T-helper 17 cell (primary cell): Measurements from ENCODE around the gene SCAF4. TPM values are rescaled to one million over a fixed set of nuclear protein-coding genes. Genes with fewer than 3 reads are reported as not detected.

Experiments
- ATAC-seq: fragments of 150-1000 bp; cut with Tn5 transposase; 2 replicates; pipeline ENCODE4 v1.10.0; 2021; ENCODE audit warnings: mild to moderate bottlenecking, moderate library complexity
- DNase-seq, 3 donors: peaks; one replicate each; pipeline versions ENCODE4 v3.0.0 to v3.0.0-alpha.2; 2020 to 2021
- H3K9me3 ChIP-seq: one replicate; pipeline ENCODE4 v1.7.0; 2013; ENCODE audit warnings: low read length, mild to moderate bottlenecking; ENCODE audit not compliant: control insufficient read depth, poor library complexity, severe bottlenecking
- H3K27ac Mint-ChIP-seq: one replicate; pipeline ENCODE4 v1.8.0; 2022; ENCODE audit warnings: mild to moderate bottlenecking, moderate library complexity, mixed read lengths
- H3K27me3 Mint-ChIP-seq: one replicate; pipeline ENCODE4 v1.8.0; 2022; ENCODE audit warnings: mixed read lengths
- H3K36me3 Mint-ChIP-seq: one replicate; pipeline ENCODE4 v1.8.0; 2022; ENCODE audit warnings: low read depth, mixed read lengths
- H3K4me1 Mint-ChIP-seq: one replicate; pipeline ENCODE4 v1.8.0; 2022; ENCODE audit warnings: mild to moderate bottlenecking, mixed read lengths
- H3K4me3 Mint-ChIP-seq: one replicate; pipeline ENCODE4 v1.8.0; 2022; ENCODE audit warnings: mild to moderate bottlenecking, moderate library complexity, mixed read lengths
- total RNA-seq, 4 donors: library from RNA in 2 of 4; stranded (reverse) in 2 of 4; gene quantifications; one replicate each; pipeline ENCODE4 v1.2.3 and lab custom pipeline; 2022 to 2026

Gene SCAF4
- total RNA-seq, 2 donors from 2014 or later: 53.8 to 61.3 TPM

DNA sequence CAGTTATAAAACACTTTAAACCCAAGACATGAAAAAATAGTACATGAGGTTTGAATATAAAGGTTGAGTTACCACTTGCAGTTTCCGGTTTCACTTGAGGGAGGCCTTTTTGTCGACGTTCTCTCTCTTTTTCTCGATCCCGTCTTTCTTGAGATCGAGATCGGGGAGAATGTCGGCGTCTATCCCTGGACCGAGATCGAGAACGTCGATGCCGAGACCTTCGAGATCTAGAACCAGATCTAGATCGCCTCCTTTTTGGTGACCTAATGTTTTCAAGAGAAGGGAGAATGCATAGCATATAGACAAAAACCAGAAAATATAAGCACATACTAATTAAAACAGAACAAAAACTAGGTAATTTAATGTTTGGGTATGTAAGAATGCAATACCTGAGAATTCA, 38.7 kb downstream of the SCAF4 start:
- no peaks in the 10 kb centered on the region for H3K27me3 Mint-ChIP-seq
- peaks cover 9% of the 10 kb centered on the region for H3K36me3 Mint-ChIP-seq
- no peak for DNase-seq
- ATAC-seq: no peak
- no peaks in the 10 kb centered on the region for H3K9me3 ChIP-seq
- peaks cover 9% of the 10 kb centered on the region for H3K4me1 Mint-ChIP-seq
- no peak overlapping the region for H3K27ac Mint-ChIP-seq
- H3K4me3 Mint-ChIP-seq: no peak overlapping the region

DNA sequence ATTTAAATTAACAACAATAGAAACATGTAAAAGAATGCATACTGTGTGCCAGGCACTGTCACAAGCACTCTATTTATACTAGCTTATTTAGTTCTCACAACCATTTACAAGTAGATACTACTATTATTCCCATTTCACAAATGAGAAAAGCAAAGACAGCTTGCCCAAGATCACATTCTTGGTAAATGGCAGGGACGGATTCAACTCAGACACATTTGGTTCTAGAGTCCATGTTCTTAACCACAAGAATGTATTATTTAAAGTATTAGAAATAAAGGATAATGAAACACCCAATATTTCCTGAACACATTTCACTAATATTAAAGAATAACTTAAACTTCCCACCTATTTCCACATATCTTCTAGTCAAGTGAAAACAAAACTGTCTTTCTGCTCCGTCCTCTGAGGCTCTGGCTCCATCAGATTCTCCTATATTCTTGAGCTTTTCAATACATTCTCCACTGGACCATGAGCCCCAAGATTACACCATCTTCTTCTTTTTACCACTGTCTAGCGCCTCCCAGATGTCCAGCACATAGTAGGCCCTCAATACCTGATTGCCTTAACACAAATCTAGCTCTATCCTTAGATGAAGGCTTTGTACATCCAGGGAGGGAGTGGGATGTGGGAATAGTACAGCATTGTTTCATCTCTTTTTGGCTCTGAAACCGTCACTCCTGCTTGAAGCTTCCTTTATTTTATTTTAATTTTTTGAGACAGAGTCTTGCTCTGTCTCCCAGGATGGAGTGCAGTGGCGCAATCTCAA, 43.1 kb downstream of the SCAF4 start:
- H3K9me3 ChIP-seq: no peaks in the 10 kb centered on the region
- no peaks in the 10 kb centered on the region for H3K27me3 Mint-ChIP-seq
- ATAC-seq: no peak
- H3K36me3 Mint-ChIP-seq: peaks cover 7% of the 10 kb centered on the region
- no peak overlapping the region for H3K4me3 Mint-ChIP-seq
- no peak for DNase-seq
- peaks cover 9% of the 10 kb centered on the region for H3K4me1 Mint-ChIP-seq
- no peak overlapping the region for H3K27ac Mint-ChIP-seq

- Mint-ChIP-seq H3K4me3 (no peak overlapping the region), H3K27me3 (no peaks in the 10 kb centered on the region), H3K27ac (no peak overlapping the region), H3K36me3 (peaks cover 9% of the 10 kb centered on the region), H3K4me1 (peaks cover 9% of the 10 kb centered on the region)
- ATAC-seq (no peak), DNase-seq (no peak)
- H3K9me3 ChIP-seq: no peaks in the 10 kb centered on the region
These were observed 44.8 kb downstream of the SCAF4 start for GRCh38 chr21:31687108-31687507.

GRCh38 chr21:31686272-31686915, 45.5 kb downstream of the SCAF4 start:
- peaks cover 9% of the 10 kb centered on the region for H3K36me3 Mint-ChIP-seq
- H3K9me3 ChIP-seq: no peaks in the 10 kb centered on the region
- H3K4me1 Mint-ChIP-seq: peaks cover 9% of the 10 kb centered on the region
- DNase-seq: no peak
- no peak overlapping the region for H3K4me3 Mint-ChIP-seq
- no peak overlapping the region for H3K27ac Mint-ChIP-seq
- no peak for ATAC-seq
- H3K27me3 Mint-ChIP-seq: no peaks in the 10 kb centered on the region

GRCh38 chr21:31684918-31685317, 47.0 kb downstream of the SCAF4 start:
- peaks cover 7% of the 10 kb centered on the region for H3K4me1 Mint-ChIP-seq
- no peaks in the 10 kb centered on the region for H3K9me3 ChIP-seq
- H3K36me3 Mint-ChIP-seq: peaks cover 7% of the 10 kb centered on the region
- ATAC-seq (no peak), DNase-seq (no peak)
- no peak overlapping the region for H3K27ac Mint-ChIP-seq
- H3K27me3 Mint-ChIP-seq: no peaks in the 10 kb centered on the region
- H3K4me3 Mint-ChIP-seq: no peak overlapping the region

GRCh38 chr21:31683029-31683428, 48.9 kb downstream of the SCAF4 start:
- Mint-ChIP-seq H3K27ac (no peak overlapping the region), H3K27me3 (no peaks in the 10 kb centered on the region), H3K4me3 (no peak overlapping the region), H3K4me1 (peaks cover 3% of the 10 kb centered on the region), H3K36me3 (peaks cover 7% of the 10 kb centered on the region)
- DNase-seq (no peak), ATAC-seq (no peak)
- H3K9me3 ChIP-seq: no peaks in the 10 kb centered on the region

- Mint-ChIP-seq H3K27me3 (no peaks in the 10 kb centered on the region), H3K4me3 (no peak overlapping the region), H3K27ac (no peak overlapping the region), H3K36me3 (peaks cover 7% of the 10 kb centered on the region), H3K4me1 (peaks cover 3% of the 10 kb centered on the region)
- ATAC-seq: no peak
- DNase-seq: no peak
- H3K9me3 ChIP-seq: no peaks in the 10 kb centered on the region
These were observed 49.3 kb downstream of the SCAF4 start for GRCh38 chr21:31682620-31683019.

DNA sequence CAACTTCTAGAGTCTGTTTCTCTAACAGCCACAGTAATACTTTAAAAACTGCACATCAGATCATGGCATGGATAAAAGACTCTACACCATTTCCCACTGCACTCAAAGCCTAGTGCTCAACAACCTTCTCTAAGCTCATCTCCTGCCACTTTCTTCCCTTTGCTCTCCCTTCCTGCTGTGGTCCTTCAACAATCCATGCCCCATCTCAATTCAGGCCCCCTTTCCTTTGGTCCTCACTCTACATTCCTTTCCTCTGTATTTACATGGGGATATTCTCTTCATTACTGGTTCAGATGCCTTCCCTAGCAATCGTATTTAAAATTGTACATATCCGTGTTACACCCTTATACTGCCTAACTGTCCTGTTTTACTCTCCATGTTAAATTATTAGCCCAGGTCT, 53.4 kb downstream of the SCAF4 start:
- H3K27me3 Mint-ChIP-seq: no peaks in the 10 kb centered on the region
- H3K36me3 Mint-ChIP-seq: peaks cover 7% of the 10 kb centered on the region
- peaks cover 5% of the 10 kb centered on the region for H3K4me1 Mint-ChIP-seq
- ATAC-seq (no peak), DNase-seq (no peak)
- H3K4me3 Mint-ChIP-seq: no peak overlapping the region
- H3K27ac Mint-ChIP-seq: no peak overlapping the region
- H3K9me3 ChIP-seq: no peaks in the 10 kb centered on the region

DNA sequence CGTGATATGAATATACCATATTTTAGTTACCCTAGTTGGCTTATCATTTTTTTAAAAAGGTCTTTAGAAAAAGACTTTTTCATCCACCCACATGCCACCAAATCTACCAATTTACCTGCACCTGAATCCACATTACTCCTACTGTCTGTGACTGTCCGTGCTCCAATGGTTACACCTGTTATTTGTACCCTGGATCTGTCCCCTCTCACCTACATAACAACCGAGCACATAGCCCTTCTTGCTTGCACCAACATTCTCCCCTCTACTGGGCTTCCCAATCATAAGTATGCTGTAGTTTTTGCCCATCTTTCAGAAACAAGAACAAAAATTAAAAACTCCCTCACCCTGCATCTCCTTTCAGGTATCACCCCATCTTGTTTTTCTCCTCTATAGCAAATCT, 54.9 kb downstream of the SCAF4 start:
- H3K36me3 Mint-ChIP-seq: peaks cover 4% of the 10 kb centered on the region
- H3K27ac Mint-ChIP-seq: no peak overlapping the region
- DNase-seq: no peak
- H3K4me1 Mint-ChIP-seq: peaks cover 12% of the 10 kb centered on the region
- H3K9me3 ChIP-seq: no peaks in the 10 kb centered on the region
- ATAC-seq: no peak
- H3K4me3 Mint-ChIP-seq: no peak overlapping the region
- H3K27me3 Mint-ChIP-seq: no peaks in the 10 kb centered on the region

- H3K9me3 ChIP-seq: no peaks in the 10 kb centered on the region
- Mint-ChIP-seq H3K36me3 (peaks cover 6% of the 10 kb centered on the region), H3K4me1 (peaks cover 16% of the 10 kb centered on the region), H3K27me3 (no peaks in the 10 kb centered on the region), H3K27ac (no peak overlapping the region), H3K4me3 (no peak overlapping the region)
- DNase-seq: no peak
- no peak for ATAC-seq
These were observed 56.0 kb downstream of the SCAF4 start for GRCh38 chr21:31675960-31676359.

GRCh38 chr21:31675318-31675717, 56.6 kb downstream of the SCAF4 start:
- H3K27ac Mint-ChIP-seq: no peak overlapping the region
- DNase-seq: no peak
- H3K9me3 ChIP-seq: no peaks in the 10 kb centered on the region
- H3K4me1 Mint-ChIP-seq: peaks cover 18% of the 10 kb centered on the region
- no peak overlapping the region for H3K4me3 Mint-ChIP-seq
- H3K27me3 Mint-ChIP-seq: no peaks in the 10 kb centered on the region
- peaks cover 6% of the 10 kb centered on the region for H3K36me3 Mint-ChIP-seq
- no peak for ATAC-seq

DNA sequence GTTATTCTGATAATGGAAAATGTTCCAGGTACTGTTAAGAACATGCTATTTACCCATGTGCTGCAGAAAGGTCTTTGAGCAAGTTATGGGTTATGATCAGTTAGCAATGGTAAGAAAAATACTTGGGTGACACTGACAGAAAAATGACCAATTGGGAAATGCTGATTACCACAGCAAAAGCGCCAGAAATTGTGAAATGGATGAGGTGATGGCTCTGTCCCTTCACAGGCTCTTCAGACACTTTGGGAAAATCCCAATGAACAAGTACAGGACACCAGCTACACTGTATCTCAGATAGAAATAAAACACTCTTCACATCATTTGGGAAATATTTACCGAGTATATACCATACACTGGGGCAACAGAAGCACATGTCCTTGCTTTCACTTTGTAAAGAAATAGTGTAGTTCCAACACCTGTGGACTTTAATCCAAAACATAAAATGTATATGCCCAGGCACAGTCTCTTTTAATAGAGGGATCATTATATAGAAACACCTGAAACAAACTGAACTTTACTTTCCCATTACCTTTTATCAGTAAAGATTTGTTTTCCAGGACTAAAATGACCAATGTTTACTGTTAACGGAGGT, 58.5 kb downstream of the SCAF4 start:
- no peaks in the 10 kb centered on the region for H3K9me3 ChIP-seq
- peaks cover 2% of the 10 kb centered on the region for H3K36me3 Mint-ChIP-seq
- DNase-seq (no peak), ATAC-seq (no peak)
- H3K4me3 Mint-ChIP-seq: no peak overlapping the region
- H3K27me3 Mint-ChIP-seq: no peaks in the 10 kb centered on the region
- H3K4me1 Mint-ChIP-seq: peaks cover 18% of the 10 kb centered on the region
- H3K27ac Mint-ChIP-seq: no peak overlapping the region

DNA sequence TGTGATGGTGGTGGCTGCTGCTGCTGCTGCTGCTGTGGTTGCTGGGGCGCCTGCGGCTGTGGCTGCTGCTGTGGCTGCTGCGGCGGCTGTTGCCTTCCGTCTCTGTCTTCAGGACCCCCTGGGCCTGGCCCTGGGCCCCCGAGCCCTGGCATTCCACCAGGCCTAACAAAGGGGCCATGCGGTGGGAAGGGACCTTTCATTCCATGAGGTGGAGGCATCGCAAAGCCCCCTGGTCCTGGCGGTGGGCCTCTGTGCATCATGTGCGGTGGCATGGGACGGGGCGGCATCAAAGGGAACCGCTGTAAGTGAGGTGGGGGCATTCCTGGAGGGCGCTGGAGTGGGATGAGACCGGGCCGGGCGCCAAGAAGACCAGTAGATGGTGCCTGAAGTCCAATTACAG, 60.0 kb downstream of the SCAF4 start:
- H3K4me1 Mint-ChIP-seq: peaks cover 27% of the 10 kb centered on the region
- H3K36me3 Mint-ChIP-seq: peaks cover 2% of the 10 kb centered on the region
- no peak for ATAC-seq
- H3K4me3 Mint-ChIP-seq: no peak overlapping the region
- H3K27ac Mint-ChIP-seq: peak overlapping the region; percentile 10
- H3K9me3 ChIP-seq: no peaks in the 10 kb centered on the region
- no peaks in the 10 kb centered on the region for H3K27me3 Mint-ChIP-seq
- no peak for DNase-seq
